Measurements from ENCODE around the gene LRTM2.

Gene LRTM2

DNA sequence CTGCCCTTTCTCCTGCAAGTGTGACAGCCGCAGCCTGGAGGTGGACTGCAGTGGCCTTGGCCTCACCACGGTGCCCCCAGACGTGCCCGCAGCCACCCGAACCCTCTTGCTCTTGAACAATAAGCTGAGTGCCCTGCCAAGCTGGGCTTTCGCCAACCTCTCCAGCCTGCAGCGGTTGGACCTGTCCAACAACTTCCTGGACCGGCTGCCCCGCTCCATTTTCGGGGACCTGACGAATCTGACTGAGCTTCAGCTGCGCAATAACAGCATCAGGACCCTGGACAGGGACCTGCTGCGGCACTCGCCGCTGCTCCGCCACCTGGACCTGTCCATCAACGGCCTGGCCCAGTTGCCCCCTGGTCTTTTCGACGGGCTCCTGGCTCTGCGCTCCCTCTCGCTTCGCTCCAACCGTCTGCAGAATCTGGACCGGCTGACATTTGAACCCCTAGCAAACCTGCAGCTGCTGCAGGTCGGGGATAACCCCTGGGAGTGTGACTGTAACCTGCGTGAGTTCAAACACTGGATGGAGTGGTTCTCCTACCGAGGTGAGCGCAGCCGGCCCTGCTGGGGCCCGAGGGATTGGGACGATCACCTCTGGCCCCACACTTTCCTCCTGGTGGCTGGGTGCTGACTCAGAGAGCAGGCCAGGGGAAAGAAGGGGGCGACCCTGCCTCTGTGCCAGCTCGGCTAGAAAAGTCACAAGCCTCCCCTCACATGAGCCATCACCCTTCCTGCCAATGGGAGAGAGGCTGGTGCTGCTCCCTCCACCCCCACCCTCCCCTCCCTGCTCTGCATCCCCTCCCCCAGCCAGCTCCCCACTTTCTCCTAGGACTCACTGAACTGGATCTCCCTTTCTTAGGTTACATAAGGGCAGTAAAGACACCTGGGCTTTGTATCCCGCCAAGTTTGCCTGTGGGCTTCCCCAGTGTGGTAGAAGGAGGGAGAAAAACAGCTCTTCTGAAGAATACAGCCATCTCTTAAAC, 10.9 kb downstream of the LRTM2 start:
- DNase-seq: peak in 1 of 2 donors; percentile 48

DNA sequence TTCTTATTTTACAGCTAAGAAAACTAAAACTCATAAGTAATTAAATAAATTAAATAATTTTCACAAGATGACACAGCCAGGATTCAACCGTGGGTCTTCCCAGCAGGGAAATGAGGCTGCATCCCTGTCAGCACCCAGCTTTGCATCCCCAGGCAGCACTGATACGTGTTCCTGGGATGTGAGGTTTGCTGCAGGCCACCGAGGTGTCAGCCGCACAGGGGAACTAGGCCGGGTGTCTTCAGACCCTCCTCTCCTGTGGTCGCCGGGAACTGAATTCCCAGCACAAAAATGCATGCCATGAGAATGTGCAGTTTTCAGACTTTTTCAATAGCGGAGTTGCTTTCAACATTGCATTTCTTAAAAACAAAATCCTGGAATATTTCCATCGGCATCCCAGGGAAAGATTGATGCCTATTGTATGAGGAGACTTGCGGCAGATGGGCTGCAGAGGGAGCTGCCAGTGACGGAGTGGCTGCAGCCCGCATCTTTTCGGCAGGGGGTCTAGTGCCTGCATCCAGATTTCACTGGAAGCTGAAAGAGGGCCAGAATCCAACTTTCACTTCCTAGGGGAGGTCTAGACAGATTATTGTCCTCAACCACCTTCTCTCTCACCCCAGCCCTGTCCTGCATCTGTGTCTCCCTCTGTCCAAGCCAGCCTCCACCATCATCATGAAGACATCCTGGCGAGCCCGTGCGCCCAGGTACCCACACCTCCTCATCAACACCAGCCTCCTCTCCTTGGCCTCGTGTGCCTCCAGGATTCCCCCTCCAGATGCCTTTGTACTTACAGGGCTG, 12.6 kb downstream of the LRTM2 start:
- no peak for DNase-seq

DNA sequence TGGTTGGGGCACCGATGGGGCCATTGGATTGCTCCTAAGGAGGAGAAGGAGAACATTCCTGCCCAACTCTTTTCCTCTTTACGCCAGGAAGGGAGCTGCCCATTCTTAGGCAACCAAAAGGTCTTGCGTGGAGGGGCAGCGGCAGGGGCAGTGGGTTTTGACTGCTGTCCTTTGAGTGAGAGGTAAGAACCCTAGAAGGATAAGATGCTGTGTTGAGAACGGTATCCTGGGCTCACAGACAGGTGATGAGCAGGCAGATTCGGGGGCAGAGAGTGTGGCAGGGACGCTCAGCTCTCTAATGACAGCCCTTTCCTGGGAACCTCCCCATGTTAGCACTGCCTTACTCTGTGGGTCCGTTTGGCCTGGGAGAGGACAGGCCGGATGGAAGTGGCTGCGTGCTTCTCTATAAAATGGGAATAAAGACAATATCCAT, 13.2 kb downstream of the LRTM2 start:
- DNase-seq: no peak

DNA sequence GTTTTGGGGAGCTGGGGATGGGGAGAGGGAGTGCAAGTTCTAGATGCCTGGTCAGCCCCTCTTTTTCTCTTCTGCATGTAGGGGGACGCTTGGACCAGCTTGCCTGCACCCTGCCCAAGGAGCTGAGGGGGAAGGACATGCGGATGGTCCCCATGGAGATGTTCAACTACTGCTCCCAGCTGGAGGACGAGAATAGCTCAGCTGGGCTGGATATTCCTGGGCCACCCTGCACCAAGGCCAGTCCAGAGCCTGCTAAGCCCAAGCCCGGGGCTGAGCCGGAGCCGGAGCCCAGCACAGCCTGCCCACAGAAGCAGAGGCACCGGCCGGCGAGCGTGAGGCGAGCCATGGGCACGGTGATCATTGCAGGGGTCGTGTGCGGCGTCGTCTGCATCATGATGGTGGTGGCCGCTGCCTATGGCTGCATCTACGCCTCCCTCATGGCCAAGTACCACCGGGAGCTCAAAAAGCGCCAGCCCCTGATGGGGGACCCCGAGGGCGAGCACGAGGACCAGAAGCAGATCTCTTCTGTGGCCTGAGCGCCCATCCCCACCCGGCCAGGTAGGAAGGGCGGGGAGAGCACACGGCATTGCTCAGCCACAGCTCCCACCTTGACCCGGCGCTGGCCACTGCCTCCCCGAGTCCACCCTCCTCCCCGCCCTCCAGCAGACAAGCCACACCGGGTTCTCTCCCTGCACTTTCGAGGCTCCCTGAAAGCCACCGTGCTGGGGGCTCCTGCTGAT, 14.0 kb downstream of the LRTM2 start:
- DNase-seq: no peak

DNA sequence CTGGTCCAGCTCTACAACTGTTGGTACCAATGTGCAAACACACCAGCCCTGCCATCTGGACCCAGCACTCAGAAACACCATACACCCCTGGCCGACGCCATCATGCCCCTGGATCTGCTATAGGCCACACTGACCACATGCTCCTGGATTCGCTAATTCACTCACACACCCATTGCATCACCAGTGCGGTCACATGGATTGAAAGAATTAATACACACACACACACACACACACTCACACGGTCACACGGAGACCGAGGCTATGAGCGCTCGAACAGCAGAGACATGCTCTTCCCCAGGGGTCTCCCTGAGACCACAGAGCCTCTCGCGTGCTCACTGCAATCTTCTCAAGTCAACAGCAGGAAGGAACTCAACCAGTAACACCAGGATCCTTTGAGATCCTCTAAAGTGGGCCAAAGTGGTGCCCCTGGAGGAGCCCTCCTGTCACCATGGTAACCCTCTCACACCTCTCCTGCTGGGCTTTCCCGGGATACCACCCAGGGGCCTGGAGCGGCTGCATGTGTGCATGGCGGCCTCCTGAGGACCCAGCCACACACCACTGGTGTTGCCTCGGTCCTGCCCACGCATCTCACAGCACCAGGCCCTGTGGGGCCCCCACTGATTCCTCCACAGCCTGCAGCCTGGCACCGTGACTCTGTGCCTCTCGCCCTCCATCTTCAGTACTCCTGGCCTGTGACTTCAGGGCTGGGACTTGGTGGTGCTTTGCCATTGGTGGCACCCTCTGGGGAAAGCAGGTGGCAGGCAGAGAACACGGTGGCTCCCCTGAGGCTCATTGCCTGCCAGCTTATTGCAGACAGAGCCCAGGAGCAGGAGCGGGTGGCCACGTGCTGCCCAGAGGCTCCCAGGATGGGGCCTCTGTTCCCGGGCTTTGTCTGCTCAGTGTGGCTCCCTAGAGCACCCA, 15.1 kb downstream of the LRTM2 start:
- DNase-seq: no peak

DNA sequence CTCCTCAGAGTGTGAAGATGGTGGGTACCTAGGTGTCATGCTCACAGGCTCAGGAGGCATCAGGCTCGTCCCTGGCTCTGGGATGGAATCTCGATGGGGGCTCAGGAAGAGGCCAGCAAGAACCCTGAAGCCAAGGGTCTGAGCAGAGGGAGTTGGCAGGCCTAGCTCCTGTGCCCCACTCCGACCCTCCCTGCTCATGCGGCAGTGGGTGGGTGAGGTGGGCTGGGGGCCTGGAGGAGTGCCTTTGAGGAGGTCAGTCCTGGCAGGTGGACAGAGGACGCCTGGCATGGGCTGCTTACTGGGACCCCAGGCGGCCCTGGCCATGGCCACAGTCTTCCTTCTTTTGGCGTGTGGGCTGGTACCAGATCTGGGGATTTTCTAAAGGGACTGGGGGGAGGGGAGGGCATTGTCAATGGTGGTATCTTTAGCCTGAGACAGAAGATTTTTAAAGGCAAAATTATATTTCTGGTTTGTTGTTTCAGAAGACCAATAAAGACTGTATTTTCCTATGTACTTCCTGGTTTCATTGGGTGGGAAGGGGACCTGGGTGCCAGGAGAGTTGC, 16.0 kb downstream of the LRTM2 start:
- DNase-seq: no peak

DNA sequence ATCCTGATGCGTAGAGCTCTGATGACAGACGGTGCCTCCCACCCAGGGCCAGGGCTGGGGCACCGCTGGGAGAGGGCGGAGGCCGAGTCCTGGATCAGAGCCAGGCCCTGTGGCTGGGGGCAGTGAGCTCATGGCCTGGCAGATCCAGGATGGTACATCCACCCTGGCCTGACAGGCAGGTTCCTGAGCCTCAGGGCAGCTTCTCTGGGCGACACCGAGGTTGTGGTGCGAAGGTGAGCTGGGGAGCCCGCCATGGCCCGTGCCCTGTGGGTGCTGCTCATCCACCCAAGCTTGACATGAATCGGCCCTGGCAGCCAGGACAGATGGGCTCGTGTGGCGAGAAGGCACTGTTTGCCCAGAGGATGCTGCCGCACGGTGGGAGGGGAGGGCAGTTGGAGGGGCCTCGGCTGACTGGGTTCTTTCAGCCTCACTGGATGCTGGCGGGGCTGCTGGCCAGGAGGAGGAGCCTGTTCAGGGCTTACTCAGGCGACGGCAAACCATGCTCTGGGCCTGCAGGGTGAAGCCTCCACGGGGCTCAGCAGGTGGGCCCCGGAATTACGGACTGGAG, 16.6 kb downstream of the LRTM2 start:
- DNase-seq: no peak

DNA sequence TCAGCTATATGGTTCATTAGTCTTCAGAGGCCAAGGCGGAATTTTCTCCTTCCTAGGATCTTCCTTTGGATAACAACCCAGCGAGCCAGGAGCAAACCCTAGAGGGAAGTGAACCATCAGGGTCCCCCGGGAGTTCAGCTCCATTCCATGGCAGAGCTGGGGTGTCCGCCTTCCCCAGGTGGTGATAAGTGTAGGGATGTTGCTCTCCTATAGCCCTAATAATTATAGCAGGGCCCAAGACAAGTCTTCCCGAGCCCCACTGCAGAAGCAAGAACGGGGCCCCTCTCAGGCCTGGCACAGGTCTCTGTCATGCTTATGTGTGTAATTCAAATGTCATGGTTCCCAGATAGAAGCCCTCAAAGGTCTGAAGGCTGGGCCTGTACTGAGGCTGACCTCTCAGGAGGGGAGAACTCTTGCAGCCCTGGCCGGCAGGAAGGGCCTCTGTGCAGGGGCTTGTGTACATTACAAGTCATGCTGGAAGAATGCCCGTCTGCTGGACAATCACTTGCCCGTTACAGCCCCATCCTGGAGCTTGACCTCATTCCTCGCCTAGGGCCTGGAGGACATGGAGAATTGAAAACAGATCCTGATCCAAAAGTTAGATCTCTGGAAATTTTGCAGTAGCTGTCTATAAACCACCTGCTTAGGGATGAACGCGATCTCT, 17.3 kb downstream of the LRTM2 start:
- no peak for DNase-seq

DNA sequence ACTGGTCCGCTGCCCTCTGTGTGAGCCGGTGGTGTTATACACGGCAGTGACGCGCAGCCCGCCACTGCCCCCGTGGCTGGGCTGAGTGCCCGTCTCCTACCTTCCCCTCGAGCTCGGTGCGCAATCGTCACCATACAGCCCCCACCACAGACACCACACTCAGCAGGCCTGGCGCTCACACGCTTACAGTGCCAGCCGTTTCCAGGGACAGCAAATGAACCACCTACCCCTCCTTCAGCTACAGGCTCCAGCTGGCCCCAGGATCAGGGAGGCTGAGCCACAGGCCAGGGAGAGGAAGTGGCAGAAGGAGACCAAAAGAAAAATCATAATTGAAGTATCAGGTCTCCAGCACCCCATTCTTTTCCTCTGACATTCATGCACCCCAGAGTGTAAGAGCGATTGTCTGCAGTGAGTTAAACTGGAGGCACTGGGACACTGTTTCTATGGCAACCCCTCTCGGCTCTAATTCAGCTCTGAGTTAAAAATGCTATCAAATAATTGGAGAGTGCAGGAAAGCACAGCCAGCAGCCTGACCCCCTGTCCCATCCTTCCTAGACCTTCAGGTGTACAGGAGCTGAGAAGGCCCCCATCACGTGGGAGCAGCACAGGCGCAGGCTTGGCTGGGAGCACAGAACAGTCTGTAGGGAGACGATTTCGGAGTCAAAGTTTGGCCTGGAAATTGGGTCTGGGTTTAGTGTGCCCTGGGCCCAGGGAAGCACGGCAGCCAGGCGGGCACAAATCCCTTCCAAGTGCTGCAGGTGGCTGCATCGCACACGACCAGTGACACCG, 18.0 kb downstream of the LRTM2 start:
- DNase-seq: no peak

DNA sequence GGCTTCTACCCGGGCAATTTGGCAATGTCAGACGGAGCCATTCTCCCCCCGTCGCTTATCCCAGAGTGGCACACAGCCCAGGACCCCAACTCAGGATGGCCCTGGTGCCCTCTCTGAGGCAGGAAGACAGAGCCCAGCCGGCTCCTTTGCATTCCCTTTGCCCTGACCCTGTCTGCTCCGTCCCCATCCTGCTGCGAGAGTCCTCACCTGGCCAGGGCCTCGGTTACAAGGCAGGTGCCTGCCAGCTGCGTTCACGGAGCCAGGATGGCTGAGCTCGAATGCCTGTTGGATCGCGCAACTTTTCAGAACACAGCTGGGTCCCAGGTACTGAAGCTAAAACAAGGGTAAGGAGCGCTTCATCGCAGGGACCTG, 18.6 kb downstream of the LRTM2 start:
- DNase-seq: no peak

DNA sequence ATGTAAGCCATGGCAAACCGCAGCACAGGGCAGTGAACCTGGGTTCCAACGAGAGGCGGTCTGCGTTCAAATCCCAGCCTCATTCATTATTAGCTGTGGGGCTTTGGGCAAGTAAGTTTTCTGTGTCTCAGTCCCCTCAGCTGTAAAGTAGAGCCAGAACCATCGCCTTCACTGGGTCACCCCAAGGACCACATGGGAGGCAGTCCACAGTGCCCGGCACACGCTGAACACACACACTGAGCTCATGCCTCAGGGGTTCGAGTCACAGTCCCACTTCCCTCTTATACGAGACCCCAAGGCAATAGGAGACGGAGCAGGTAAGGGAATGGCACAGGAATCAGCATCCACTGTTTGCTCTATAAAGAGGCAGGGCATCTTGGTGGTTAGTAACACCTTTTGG, 19.1 kb downstream of the LRTM2 start:
- no peak for DNase-seq

DNA sequence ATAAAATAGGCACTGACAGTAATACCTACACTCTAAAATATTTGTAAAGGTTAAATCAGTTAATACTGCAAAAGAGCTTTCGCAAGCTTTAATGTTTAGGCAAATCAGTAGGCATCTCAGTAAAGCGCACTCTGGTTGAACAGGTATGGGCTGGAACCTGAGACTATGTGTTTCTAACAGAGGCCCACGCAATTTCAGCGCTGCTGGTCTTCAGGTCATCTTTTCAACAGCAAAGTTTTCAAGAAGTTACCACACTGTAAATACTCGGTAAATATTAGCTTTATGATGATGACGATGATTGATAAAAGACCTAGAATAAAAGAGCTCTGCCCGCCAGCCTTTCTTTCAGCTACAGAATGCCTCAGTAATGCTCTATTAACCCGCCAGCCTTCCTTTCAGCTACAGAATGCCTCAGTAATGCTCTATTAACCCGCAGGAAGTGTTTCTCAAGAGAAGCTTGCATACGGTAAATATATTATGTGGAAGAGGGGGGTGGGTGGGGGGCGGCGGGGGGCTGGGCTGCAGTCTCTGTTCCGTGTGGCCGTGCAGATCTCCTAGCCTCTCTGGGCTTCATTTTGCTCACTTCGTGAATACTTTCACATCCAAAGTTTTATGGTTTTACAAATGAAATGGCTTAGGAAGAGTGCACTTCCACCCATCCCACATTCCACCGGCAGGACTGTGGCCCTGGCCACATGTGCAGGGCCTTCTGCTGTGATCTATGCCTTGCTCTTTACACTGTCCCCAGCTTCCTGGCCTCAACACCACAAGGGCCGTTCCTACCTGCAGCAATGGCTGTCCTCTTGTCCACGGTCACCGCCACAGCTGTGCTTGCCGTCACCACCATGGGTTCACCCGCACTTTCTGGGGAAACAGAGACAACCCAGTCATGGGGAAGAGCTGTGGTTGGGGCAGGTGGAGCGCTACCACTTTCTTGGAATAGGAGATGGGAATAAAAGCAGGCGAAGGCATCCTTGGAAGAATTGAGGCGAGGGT, 19.9 kb downstream of the LRTM2 start:
- DNase-seq: no peak

DNA sequence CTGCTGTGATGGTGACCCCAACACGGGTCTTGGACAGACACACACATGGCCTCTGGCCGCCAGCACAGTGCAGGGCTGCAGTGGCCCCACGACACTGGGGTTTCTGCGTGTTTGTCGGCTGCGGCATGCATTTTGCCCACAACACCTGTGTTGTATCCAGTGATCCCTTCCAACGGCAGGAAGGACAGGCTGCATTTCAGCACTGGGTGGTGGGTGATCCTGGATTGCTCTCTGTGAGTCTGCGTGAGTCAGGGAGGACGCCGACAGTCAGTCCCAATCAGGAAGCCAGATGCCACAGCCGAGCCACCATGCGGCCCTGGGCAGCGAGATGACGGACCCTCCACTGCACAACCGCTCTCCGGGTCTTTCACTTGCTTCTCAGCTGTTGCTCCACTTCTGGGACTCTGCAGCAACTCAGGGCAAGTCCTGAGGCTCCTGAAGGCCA, 20.6 kb downstream of the LRTM2 start:
- no peak for DNase-seq

DNA sequence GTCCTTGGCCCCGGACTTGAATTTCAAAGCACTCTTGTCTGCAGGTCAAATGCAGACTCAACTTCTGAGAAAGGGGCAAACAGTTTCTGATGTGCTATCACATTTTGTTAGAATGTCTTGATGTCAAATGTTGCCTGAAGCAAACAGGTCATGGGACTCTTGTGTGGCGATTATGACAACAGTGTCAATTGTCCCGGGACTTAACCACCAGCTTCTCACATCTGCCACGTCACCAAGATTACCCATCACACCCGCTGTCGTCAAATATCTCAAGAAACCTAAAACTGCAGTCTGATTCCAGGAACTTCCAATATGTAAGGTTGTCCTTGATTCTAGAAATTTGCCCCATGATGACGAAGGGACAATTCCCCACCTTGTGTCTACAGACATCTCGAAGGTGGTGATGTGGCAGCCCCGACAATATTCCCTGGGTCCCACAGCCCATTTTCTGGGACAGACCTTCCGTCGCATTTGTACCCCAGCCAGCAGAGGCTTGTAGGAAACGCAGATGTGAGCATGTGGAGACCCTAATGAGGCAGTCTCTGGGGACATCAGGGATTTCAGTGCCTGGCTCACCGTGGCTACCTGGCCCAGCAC, 21.3 kb downstream of the LRTM2 start:
- DNase-seq: peak; percentile 51 to 88

DNA sequence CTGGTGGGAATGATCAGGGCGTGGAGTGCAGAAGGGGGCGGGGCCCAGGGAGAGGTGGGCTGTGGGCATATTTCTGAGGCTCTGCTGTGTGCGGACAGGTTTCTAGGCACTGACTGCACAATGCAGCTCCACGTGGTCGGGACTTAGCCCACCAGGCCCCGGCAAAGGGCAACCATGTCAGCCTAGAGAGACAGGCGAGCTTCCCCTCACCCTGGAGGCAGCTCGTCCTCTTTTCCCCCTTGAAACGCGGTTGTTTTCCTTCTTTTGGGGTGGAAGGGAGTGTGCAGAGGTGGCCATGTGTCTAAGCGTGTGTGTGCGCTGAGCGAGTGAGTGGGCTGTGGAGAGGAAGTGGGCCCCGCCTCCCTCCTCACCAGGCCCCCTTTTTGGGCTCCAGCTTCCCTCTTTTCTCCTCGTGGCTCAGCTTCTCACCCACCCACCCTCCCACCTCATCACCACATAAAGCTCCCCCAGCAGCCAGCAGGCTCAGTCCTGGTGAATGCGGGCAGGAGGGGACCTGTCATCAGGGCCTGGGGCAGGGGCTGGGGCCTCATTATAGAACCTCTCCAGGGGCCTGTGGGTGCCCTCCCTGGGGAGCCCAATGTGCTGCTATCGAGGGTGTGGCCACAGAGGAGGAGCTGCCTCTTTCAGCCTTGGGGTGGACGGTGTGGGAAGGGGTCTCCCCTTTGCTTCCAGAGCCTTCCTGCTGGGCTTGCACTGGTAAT, 22.0 kb downstream of the LRTM2 start:
- peak; percentile 47 to 79 for DNase-seq

DNA sequence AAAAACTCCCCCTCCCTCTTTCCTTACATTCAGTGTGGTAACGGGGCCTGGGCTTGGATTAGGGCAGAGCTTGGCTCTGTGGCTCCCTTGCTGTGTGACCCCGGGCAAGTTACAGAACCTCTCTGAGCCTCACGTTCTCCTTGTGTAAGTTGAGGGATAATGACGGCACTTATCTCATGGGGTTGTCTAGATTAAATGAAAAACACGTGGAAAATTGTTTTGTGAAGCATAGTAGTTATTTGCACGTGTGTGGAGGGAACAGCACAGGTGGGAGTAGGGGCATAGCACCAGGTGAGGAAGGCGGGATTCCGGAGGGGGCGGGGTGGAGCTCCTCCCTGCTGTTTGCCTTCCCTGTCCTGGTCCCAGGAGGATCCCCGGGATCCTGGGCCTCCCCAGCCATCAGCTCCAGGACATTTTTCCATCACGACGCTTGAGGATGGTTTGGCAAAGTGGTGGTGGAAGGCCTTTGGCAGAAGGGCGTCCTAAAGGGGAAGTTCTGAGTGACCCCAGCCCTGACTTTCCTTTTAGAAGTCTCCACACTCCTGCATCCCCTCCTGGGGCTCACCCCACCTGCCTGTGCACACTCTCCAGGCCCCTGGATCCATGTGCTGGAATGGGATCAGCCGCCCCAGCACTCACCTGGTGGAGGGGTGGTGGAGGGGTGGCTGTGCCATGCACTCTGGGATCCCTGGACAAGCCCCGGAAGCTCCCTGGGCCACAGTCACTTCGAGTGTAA, 22.7 kb downstream of the LRTM2 start:
- no peak for DNase-seq

DNA sequence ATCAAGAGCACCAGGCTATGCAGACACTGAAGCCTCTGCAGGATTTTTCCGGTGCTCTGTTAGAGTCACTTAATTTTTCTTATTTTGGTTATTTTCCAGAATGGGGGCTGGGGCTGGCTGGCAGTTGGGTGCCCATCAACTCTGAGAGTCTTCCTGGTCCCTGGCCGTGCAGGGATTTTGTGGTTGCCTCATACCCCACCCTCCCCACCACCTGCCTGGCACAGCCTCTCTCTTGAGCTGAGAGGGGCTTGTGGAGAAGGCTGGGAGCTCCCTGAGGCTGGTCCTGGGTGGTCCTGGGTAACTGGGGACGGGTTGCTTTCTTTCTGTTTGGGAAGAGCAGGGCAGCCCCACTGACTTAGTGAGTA, 23.3 kb downstream of the LRTM2 start:
- DNase-seq: no peak

Measured in inflammatory macrophage treated with lipopolysaccharide for 1 hour (primary cell).